Liver (tissue), 9 donors: ENCODE results near the gene MYBPC3. TPM values are rescaled to one million over a fixed set of nuclear protein-coding genes. Genes with fewer than 3 reads are reported as not detected.

Source experiments
- DNase-seq: peaks from one replicate; pipeline ENCODE4 v3.0.0-alpha.2; 2017; ENCODE audit warnings: low spot score
- H3K27ac ChIP-seq, 2 donors: one replicate each; pipeline ENCODE4 v1.7.0; 2013; ENCODE audit warnings: inconsistent platforms in 2 of 2, low read length in 2 of 2, control low read depth in 1 of 2, low read depth in 1 of 2, mild to moderate bottlenecking in 1 of 2
- H3K27me3 ChIP-seq, 4 donors: one replicate each; pipeline versions ENCODE4 v1.6.1 to v1.7.0; 2013; ENCODE audit warnings: low read length in 3 of 4, inconsistent platforms in 1 of 4, mild to moderate bottlenecking in 1 of 4, moderate library complexity in 1 of 4; ENCODE audit not compliant: control insufficient read depth in 4 of 4, insufficient read depth in 4 of 4
- H3K36me3 ChIP-seq, 4 donors: one replicate each; pipeline versions ENCODE4 v1.6.1 to v1.7.0; 2013; ENCODE audit warnings: low read length in 3 of 4, mild to moderate bottlenecking in 3 of 4, low read depth in 1 of 4, moderate library complexity in 1 of 4; ENCODE audit not compliant: control insufficient read depth in 4 of 4, insufficient read depth in 3 of 4
- H3K4me1 ChIP-seq, 4 donors: one replicate each; pipeline versions ENCODE4 v1.6.1 to v1.7.0; 2013; ENCODE audit warnings: low read length in 3 of 4, mild to moderate bottlenecking in 3 of 4, moderate library complexity in 1 of 4; ENCODE audit not compliant: control insufficient read depth in 4 of 4, insufficient read depth in 4 of 4
- H3K4me3 ChIP-seq, 3 donors: one replicate each; pipeline versions ENCODE4 v1.6.1 to v1.7.0; 2013; ENCODE audit warnings: low read length in 3 of 3, control low read depth in 1 of 3, low read depth in 1 of 3, mild to moderate bottlenecking in 1 of 3
- H3K9ac ChIP-seq, 2 donors: one replicate each; pipeline ENCODE4 v1.7.0; 2013; ENCODE audit warnings: low read length in 2 of 2, mild to moderate bottlenecking in 2 of 2, moderate library complexity in 2 of 2, control low read depth in 1 of 2, low read depth in 1 of 2
- H3K9me3 ChIP-seq, 4 donors: one replicate each; pipeline versions ENCODE4 v1.6.1 to v1.7.0; 2013; ENCODE audit warnings: low read length in 3 of 4; ENCODE audit not compliant: control insufficient read depth in 4 of 4
- ATF3 ChIP-seq: IDR thresholded peaks from 2 replicates; pipeline ENCODE4 v1.6.1; 2016; ENCODE audit warnings: antibody characterized with exemption
- CTCF ChIP-seq: fragments of 150-350 bp; IDR thresholded peaks from 2 replicates; pipeline ENCODE4 v1.5.1; 2017; ENCODE audit warnings: improper control_type of control experiment, low read depth, low read length; ENCODE audit not compliant: missing input control
- EGR1 ChIP-seq, 2 donors: IDR thresholded peaks; 2 replicates each; pipeline ENCODE4 v1.6.1; 2016 to 2018; ENCODE audit warnings: antibody characterized with exemption in 2 of 2, low read depth in 2 of 2
- GABPA ChIP-seq, 2 donors: IDR thresholded peaks in 1 of 2; conservative IDR thresholded peaks in 1 of 2; 2 replicates each; pipeline ENCODE4 v1.6.1; 2016; ENCODE audit warnings: antibody characterized with exemption in 2 of 2, mild to moderate bottlenecking in 1 of 2, moderate library complexity in 1 of 2
- HNF4A ChIP-seq, 2 donors: conservative IDR thresholded peaks; 2 replicates each; pipeline ENCODE4 v1.6.1; 2016; ENCODE audit warnings: antibody characterized with exemption in 2 of 2, mild to moderate bottlenecking in 2 of 2
- HNF4G ChIP-seq: IDR thresholded peaks from 2 replicates; pipeline ENCODE4 v1.6.1; 2016; ENCODE audit warnings: antibody characterized with exemption
- JUND ChIP-seq, 2 donors: IDR thresholded peaks; 2 replicates each; pipeline ENCODE4 v1.6.1; 2016; ENCODE audit warnings: antibody characterized with exemption in 2 of 2
- MAX ChIP-seq: IDR thresholded peaks from 2 replicates; pipeline ENCODE4 v1.6.1; 2016; ENCODE audit warnings: antibody characterized with exemption
- RAD21 ChIP-seq, 2 donors: IDR thresholded peaks; 2 replicates each; pipeline ENCODE4 v1.6.1; 2016; ENCODE audit warnings: antibody characterized with exemption in 2 of 2, mild to moderate bottlenecking in 2 of 2
- RXRA ChIP-seq, 2 donors: IDR thresholded peaks; 2 replicates each; pipeline ENCODE4 v1.6.1; 2017 to 2018; ENCODE audit warnings: antibody characterized with exemption in 2 of 2, mild to moderate bottlenecking in 1 of 2
- SP1 ChIP-seq: IDR thresholded peaks from 2 replicates; pipeline ENCODE4 v1.6.1; 2018; ENCODE audit warnings: antibody characterized with exemption, mild to moderate bottlenecking
- TAF1 ChIP-seq: conservative IDR thresholded peaks from 2 replicates; pipeline ENCODE4 v1.6.1; 2016; ENCODE audit warnings: antibody characterized with exemption, mild to moderate bottlenecking
- YY1 ChIP-seq: IDR thresholded peaks from 2 replicates; pipeline ENCODE4 v1.6.1; 2016; ENCODE audit warnings: antibody characterized with exemption, mild to moderate bottlenecking
- ZBTB33 ChIP-seq: IDR thresholded peaks from 2 replicates; pipeline ENCODE4 v1.6.1; 2016; ENCODE audit warnings: antibody characterized with exemption
- WGBS: extraction: QIAGEN DNeasy Blood & Tissue Kit; methylation state at CpG from one replicate; pipeline ENCODE4 v1.1.7; 2013; 5-methylcytosine and 5-hydroxymethylcytosine counted together
- polyA plus RNA-seq, 2 donors: library from polyadenylated mRNA; stranded (reverse) in 1 of 2; unstranded in 1 of 2; fragments of 200-250 nt in 1 of 2; fragments of >200 nt in 1 of 2; fragmentation: Nextera tagmentation in 1 of 2; extraction: Ambion mirVana in 1 of 2; gene quantifications; one replicate each; pipeline versions ENCODE4 v1.2.1 to v1.2.3, GENCODE V29; 2013 to 2015
- total RNA-seq, 2 donors: library from RNA; depleted of rRNA; stranded (reverse); fragments of >200 nt; gene quantifications; one replicate each; pipeline ENCODE4 v1.2.3, GENCODE V29; 2014
- donor health status: healthy.
- donor health status: healthy.
- donor health status: healthy.
- donor health status: healthy.
- donor health status: healthy.

The MYBPC3 gene
- total and polyA plus RNA-seq, 4 donors: 0.01 to 0.25 TPM; not detected in 2

GRCh38 chr11:47388697-47389576, 36.4 kb upstream of the MYBPC3 start:
- DNase-seq: no peak
- TF ChIP-seq HNF4G: no peak
- TF ChIP-seq JUND (IDR thresholded peaks at IDR 0.05): no peak
- no peak for TF ChIP-seq SP1
- no peak for TF ChIP-seq RXRA (IDR thresholded peaks at IDR 0.05)
- TF ChIP-seq HNF4A (conservative IDR thresholded peaks at IDR 0.05): no peak
- no peak for TF ChIP-seq TAF1
- TF ChIP-seq GABPA (IDR thresholded peaks at IDR 0.05 in 1 of 2, conservative IDR thresholded peaks at IDR 0.05 in 1 of 2): no peak
- TF ChIP-seq ATF3: no peak
- TF ChIP-seq YY1: no peak
- no peak for TF ChIP-seq MAX
- TF ChIP-seq RAD21 (IDR thresholded peaks at IDR 0.05): no peak
- TF ChIP-seq CTCF: no peak
- TF ChIP-seq EGR1 (IDR thresholded peaks at IDR 0.05; ENCODE audit: low read depth in 2 of 2): no peak
- Histone ChIP-seq H3K27ac (peak overlapping the region; percentile 53 to 76), H3K27me3 (no peaks in the 10 kb centered on the region), H3K4me3 (no peak overlapping the region), H3K4me1 (peaks cover 0 to 9% (median 0%) of the 10 kb centered on the region in 4 donors), H3K9me3 (no peaks in the 10 kb centered on the region), H3K36me3 (no peaks in the 10 kb centered on the region), H3K9ac (no peak overlapping the region)
- 91% methylated on average over 28 of the region's 28 CpGs for WGBS

GRCh38 chr11:47387944-47388696, 35.6 kb upstream of the MYBPC3 start:
- no peak for DNase-seq
- H3K4me3 ChIP-seq: no peak overlapping the region
- no peaks in the 10 kb centered on the region for H3K9me3 ChIP-seq
- no peaks in the 10 kb centered on the region for H3K36me3 ChIP-seq
- no peaks in the 10 kb centered on the region for H3K27me3 ChIP-seq
- H3K9ac ChIP-seq: no peak overlapping the region
- peak overlapping the region; percentile 53 to 76 for H3K27ac ChIP-seq
- WGBS: 80% methylated on average over 13 of the region's 13 CpGs
- TF ChIP-seq ZBTB33 (no peak), RXRA (IDR thresholded peaks at IDR 0.05) (peak in 1 of 2 donors; percentile 15)
- peaks cover 0 to 9% (median 0%) of the 10 kb centered on the region in 4 donors for H3K4me1 ChIP-seq
